HPDE6-E6E7 (cell line): ENCODE measurements around the gene SCN2B.
A peak's percentile ranks its signal among the peaks of the same experiment; 100 is the strongest.

ENCODE experiments used
- DNase-seq: peaks from one replicate; pipeline ENCODE4 v3.0.0; 2011; ENCODE audit warnings: missing footprints; ENCODE audit errors: extremely low spot score

The SCN2B gene

DNA sequence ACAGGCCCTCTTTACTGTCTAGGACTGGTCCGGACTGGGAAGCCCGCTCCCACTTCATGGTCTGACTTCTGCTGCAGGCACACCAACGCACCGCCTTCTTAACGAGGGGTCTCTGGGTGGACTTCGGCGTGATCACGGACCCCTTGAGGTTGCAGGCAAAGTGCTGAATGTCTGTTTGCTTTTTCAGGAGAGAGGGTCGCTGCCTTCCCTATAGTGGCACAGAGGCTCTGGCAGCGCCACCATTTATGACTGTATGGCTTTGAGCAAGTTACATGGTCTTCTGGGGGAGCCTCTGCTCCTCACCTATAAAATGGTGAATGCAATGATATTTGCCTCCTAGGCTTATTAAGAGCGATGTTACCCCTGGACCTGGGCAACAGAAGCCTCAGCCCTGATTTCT, 22.5 kb downstream of the SCN2B start:
- DNase-seq: no peak

DNA sequence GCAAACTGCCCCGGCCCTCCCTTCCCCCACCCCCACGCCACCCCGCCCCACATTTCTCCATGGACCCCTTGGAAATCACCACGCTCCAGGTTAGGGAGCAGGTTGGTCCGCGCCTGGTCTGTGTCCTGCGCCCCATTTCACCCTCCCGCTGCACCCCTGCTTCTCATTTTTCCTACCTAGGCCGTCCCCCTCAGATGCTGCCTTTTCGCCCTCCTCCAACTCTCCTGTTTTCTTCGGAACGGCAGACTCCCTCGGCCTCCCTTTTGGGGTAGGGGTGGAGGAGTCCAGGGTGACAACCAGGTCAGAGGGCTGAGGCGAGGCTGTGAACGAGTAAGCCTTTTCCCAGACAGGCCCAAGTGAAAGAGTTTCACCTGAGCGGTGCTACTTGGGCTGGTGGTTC, 22.9 kb downstream of the SCN2B start:
- DNase-seq: no peak

DNA sequence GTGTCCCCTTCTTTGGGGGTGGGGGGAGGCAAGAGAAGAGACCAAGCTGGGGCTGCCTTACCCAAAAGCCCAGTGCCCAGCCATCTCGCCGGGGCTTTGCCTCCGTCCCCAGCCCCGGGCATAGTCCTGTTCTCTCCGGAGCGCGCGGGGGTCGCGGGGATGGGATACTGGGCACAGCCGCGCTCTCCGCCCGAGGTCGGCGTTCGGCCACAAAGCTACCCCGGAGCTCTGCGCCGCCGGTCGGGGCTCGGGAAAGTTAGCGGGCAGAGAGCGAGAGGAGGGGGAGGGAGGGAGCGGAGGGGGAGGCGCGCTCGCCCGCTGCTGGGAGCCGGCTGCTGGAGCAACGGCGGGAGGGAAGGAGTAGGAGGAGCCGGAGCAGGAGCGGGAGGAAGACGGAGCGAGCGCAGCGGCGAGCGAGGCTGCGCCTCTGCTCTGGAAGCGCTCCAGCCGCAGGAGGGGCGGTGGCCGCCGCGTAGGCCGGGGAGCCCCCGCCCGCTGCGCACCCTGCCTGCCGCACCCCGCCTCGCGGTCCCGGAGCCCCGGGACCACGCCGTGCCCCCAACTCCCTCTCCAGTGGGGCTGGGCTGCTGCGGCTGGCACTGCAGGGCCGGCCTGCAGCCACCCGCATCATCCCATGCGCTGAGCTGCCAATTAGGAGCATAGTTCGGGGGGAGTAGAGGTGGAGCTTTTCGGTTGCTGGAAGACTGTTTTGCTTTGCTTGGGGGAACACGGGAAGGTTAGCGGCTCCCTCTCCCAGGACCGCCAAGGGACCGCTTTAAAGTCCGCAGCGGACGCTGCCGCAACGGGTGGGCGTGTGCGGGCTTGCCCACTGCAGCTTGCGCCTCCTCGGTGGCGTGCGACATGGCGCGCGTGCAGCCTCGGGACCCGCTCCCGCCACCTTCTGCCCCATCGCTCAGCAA, 23.6 kb downstream of the SCN2B start, which contains the start of gene SCN4B:
SCN4B (minus strand) TSS at position 272 of the 920 bp plus-strand sequence; CDS start at position 122, 150 bp downstream.
- DNase-seq: peak; percentile 63

DNA sequence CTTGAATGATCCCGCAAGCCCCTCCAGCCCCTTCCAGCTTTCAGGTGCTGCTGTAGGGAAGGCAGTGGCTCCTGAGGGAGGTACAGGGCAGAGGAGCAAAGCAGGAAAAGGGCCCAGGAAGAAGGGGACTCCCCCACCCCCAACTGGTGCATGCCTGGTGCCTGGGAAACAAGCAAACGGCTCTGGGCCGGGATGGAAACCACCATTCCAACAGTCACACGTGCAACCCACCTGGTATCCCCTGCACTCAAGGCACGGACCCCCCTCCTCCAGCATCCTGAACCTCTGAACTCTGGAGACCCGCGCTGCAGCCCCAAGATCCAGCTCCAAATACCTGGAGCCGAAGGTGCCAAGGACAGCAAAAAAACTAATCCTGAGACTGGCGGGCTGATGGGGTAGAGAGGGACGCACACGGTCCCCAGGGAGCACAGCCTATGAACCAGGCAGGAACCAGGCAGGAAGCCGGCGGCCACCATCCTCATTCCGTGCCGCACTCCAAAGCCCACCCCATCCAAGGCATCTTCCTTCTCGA, 24.4 kb downstream of the SCN2B start:
- DNase-seq: no peak

GRCh38 chr11:118151431-118151830, 25.0 kb downstream of the SCN2B start:
- no peak for DNase-seq

GRCh38 chr11:118149493-118149892, 26.9 kb downstream of the SCN2B start:
- no peak for DNase-seq

DNA sequence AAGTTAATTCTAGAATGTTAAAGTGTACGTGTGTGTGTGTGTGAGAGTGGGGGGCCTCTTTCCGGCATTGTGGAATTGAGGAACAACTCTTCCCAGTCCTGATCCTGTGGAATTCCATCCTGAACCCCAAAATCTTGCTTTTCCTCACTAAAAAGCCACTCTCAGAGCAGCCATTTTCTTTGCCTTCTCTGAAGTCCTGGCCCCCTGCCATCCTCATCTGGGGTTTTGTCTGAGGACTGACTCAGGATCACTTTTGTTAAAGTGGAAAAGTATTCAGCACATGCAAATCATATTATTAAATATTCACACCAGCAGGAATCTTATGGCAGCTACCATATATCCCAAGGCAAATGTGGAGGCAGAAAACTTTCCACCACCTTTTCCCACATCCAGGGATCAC, 27.6 kb downstream of the SCN2B start:
- no peak for DNase-seq

DNA sequence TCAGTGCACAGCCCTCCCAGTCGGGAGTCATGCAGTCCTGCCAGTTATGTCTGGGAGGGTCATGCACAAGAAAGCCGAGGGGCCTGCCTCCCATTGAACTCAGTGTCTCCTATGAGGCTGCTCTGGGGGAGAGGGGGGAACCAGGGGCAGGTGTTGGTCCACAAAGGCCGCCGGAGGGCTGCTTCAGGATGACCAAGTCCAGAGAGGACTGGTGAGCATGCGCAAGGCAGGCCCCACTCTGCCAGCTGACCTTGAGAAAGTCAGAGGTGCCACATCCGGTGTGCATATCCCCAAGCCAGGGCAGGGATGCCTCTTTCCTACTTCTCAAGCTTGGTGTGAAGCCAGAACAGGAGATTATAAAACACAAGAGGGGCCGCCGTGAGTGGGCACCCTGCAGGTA, 28.2 kb downstream of the SCN2B start:
- DNase-seq: no peak

GRCh38 chr11:118147502-118147901, 28.9 kb downstream of the SCN2B start:
- DNase-seq: no peak

- DNase-seq: no peak
Observed at GRCh38 chr11:118146554-118146953, 29.9 kb downstream of the SCN2B start.

- peak; percentile 98 for DNase-seq
Observed at GRCh38 chr11:118145285-118146227, 30.9 kb downstream of the SCN2B start.

GRCh38 chr11:118144301-118145268, 31.9 kb downstream of the SCN2B start:
- DNase-seq: no peak

DNA sequence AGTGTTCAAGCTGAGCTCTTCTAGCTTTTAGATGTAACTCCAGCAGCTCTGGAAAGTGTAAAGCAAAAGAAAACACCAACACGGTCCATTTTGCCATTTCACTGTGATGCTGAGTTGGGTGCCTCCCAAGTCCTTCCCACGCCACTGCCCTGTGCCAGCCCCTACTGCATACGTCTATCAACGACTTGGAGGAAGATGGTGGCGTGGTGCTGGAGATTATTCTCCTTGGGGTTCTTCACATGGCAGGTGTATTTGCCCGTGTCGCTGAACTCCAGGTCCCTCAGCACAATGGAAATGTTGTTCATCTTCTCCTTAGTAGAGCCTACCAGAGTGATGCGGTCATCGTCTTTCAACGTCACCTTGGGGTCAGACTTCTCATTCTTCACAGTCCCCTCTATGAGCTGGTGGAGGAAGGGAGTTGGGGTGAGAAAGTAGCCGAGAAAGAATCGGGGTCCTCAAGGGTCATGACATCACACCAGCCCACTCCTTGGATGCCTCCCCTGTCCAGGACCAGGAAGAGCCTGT, 32.7 kb downstream of the SCN2B start:
- no peak for DNase-seq

DNA sequence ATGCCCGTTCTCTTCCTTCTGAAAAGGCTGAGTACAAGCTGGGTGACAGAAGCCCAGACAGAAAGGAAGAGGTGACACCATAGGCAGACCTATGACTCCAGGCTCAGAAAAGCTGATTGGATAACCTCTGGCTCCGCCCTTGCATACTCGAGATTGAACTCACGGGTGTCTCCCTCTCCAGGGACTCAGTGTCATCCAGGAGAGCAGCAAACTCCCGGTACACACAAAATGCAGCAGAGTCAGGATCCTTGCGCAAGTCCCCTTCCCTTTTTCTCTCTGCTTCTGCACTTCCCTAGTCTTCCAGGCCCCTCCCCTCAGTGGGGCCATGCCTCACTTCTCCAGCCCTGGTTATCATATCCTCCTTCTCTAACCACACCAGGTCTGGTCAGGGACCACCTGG, 33.6 kb downstream of the SCN2B start:
- DNase-seq: no peak

DNA sequence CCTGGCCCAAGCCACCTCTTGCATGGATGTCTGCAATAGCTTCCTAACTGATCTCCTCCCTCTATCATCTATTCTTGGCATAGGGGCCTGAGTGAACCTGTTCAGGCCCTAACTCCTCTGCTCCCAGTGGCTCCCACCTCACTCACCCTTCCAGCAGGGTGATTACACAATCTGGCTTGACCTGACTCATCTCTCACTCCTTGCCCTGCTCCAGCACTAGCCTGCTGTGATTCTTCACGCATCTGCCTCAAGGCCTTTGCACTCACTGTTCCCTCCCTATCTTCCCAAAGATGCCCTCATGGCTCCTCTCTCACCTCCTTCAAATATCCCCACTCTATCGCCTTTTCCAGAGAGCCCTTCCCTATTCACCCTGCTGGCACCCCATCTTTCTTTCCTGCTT, 34.4 kb downstream of the SCN2B start:
- peak; percentile 87 for DNase-seq

DNA sequence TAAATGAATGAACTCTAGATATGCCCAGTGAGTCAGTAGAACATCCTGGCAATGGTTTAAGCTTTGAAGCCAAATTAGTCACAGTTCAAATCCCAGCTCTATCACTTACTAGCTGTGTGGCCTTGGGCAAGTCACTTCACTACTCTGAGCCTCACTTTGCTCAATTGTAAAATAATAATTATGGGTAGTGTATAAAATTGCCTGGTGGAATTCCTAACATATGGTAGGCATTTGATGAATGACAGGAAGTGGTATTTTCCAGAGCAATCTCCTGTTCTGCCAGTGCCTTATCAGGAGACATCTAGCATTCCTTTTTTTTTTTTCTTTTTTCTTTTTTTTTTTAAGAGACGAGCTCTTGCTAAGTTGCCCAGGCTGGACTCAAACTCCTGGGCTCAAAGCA, 36.9 kb downstream of the SCN2B start:
- no peak for DNase-seq

DNA sequence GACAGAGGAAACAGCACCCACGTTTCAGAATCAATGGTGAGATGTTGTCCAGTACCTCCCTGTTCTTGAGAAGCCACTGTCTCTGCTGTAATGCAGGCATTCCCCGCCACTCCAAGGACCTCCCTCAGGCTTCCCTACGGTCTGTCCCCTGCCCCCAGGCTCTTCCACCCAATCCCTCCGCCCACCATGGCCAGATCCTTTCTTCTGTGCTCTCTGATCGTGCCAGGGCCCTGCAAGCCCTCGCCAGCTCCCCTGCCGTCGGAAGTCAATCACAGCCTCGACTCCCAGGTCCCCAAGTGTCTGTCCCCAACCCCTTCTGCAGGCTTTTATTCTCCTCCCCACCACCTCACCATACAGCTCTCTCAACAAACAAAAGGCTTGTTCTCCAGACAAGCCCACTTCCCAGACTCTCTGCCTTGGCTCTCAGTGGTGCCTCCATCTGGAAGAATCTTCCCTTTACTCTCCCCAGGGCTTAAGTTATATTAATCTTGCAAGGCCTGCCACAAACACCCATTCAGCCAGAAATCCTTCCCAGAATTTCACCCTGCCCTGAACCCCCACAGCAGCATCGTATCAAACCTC, 37.5 kb downstream of the SCN2B start:
- DNase-seq: no peak

- no peak for DNase-seq
Observed at GRCh38 chr11:118136801-118137200, 39.6 kb downstream of the SCN2B start.

- no peak for DNase-seq
Observed at GRCh38 chr11:118136341-118136740, 40.1 kb downstream of the SCN2B start.

DNA sequence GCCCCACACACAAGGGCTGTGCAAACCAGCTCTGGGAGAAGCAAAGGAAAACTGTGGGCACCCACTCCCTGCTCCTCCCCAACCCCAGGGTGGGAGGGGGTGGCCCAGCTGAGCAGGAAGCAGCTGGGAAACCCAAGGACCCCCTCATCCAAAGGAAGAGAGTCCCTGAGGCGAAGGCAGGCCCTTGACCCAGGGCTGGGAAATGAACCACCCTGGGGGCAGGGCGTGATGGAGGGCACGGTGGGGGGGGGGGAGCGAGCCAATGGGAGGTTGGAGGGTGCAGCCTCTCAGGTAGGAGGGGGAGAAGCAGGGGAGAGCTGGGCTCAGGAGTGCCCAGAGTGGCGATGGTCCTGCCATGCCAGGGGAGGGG, 40.7 kb downstream of the SCN2B start:
- DNase-seq: no peak
